ENCODE measurements around the gene PEG3.
A peak's percentile ranks its signal among the peaks of the same experiment; 100 is the strongest.
"Not testable (repeated sequence)": the region's sequence is repeated elsewhere in the genome, so short reads cannot be mapped to it uniquely, and the experiment has no call there.

PEG3 gene

GRCh38 chr19:56858026-56858425 is 17.5 kb upstream of the PEG3 start:
- no peak overlapping the region for H3K4me3 ChIP-seq (replicated peaks; ENCODE audit: low read depth, low read length)
- DNase-seq (ENCODE audit: low read depth) = no peak
- TF ChIP-seq CTCF (IDR thresholded peaks at IDR 0.05; ENCODE audit: low read length, missing control alignments) = no peak

GRCh38 chr19:56856822-56857221 is 16.3 kb upstream of the PEG3 start:
- H3K4me3 ChIP-seq (replicated peaks; ENCODE audit: low read depth, low read length) = no peak overlapping the region
- TF ChIP-seq CTCF (IDR thresholded peaks at IDR 0.05; ENCODE audit: low read length, missing control alignments) = no peak
- DNase-seq (ENCODE audit: low read depth) = no peak

GRCh38 chr19:56852361-56852760 is 11.8 kb upstream of the PEG3 start:
- H3K4me3 ChIP-seq (replicated peaks; ENCODE audit: low read depth, low read length); DNase-seq (ENCODE audit: low read depth): not testable (repeated sequence)

GRCh38 chr19:56848166-56848565 is 7.6 kb upstream of the PEG3 start:
- H3K4me3 ChIP-seq (replicated peaks; ENCODE audit: low read depth, low read length) = no peak overlapping the region
- TF ChIP-seq CTCF (IDR thresholded peaks at IDR 0.05; ENCODE audit: low read length, missing control alignments) = no peak
- no peak for DNase-seq (ENCODE audit: low read depth)

GRCh38 chr19:56842412-56842811 is 1.9 kb upstream of the PEG3 start:
- no peak for DNase-seq (ENCODE audit: low read depth)
- H3K4me3 ChIP-seq (replicated peaks; ENCODE audit: low read depth, low read length) = no peak overlapping the region
- no peak for TF ChIP-seq CTCF (IDR thresholded peaks at IDR 0.05; ENCODE audit: low read length, missing control alignments)

GRCh38 chr19:56841193-56841543 is 642 bp upstream of the PEG3 start:
- no peak for TF ChIP-seq CTCF (IDR thresholded peaks at IDR 0.05; ENCODE audit: low read length, missing control alignments)
- no peak overlapping the region for H3K4me3 ChIP-seq (replicated peaks; ENCODE audit: low read depth, low read length)
- no peak for DNase-seq (ENCODE audit: low read depth)

- peak; percentile 70 for DNase-seq (ENCODE audit: low read depth)
- no peak for TF ChIP-seq CTCF (IDR thresholded peaks at IDR 0.05; ENCODE audit: low read length, missing control alignments)
- no peak overlapping the region for H3K4me3 ChIP-seq (replicated peaks; ENCODE audit: low read depth, low read length)
Measured at GRCh38 chr19:56839652-56840450, 675 bp downstream of the PEG3 start.
